Osteocyte (in vitro differentiated cells): ENCODE measurements around the gene SYNDIG1. TPM values are rescaled to one million over a fixed set of nuclear protein-coding genes. Genes with fewer than 3 reads are reported as not detected.

Experiments used
- DNase-seq: peaks from one replicate; pipeline ENCODE4 v3.0.0; 2021; ENCODE audit warnings: mixed read lengths; ENCODE audit not compliant: unreplicated experiment; ENCODE audit errors: extremely low spot score
- H3K27ac Mint-ChIP-seq: one replicate; pipeline ENCODE4 v1.8.0; 2021; ENCODE audit warnings: mild to moderate bottlenecking, mixed read lengths; ENCODE audit not compliant: unreplicated experiment
- H3K27me3 Mint-ChIP-seq: one replicate; pipeline ENCODE4 v1.8.0; 2021; ENCODE audit warnings: mixed read lengths; ENCODE audit not compliant: unreplicated experiment
- H3K36me3 Mint-ChIP-seq: one replicate; pipeline ENCODE4 v1.8.0; 2021; ENCODE audit warnings: mixed read lengths; ENCODE audit not compliant: unreplicated experiment
- H3K4me1 Mint-ChIP-seq: one replicate; pipeline ENCODE4 v1.8.0; 2021; ENCODE audit warnings: mixed read lengths; ENCODE audit not compliant: unreplicated experiment
- H3K4me3 Mint-ChIP-seq: one replicate; pipeline ENCODE4 v1.8.0; 2021; ENCODE audit warnings: mild to moderate bottlenecking, moderate library complexity, mixed read lengths; ENCODE audit not compliant: unreplicated experiment
- H3K9me3 Mint-ChIP-seq: one replicate; pipeline ENCODE4 v1.8.0; 2021; ENCODE audit warnings: mixed read lengths; ENCODE audit not compliant: unreplicated experiment
- CTCF ChIP-seq: fragments of 200-600 bp; sonication (generic); IDR thresholded peaks from 2 replicates; pipeline ENCODE4 v1.5.0; 2021; ENCODE audit warnings: antibody characterized with exemption, mild to moderate bottlenecking, moderate library complexity
- total RNA-seq: library from RNA; stranded (reverse); gene quantifications from 2 replicates; pipeline ENCODE4 v1.2.1, GENCODE V29; 2021

The SYNDIG1 gene
- total RNA-seq, 1 donor from 2014 or later, result 0.40 TPM

- Mint-ChIP-seq H3K4me3 (no peak overlapping the region), H3K27me3 (peaks cover 22% of the 10 kb centered on the region), H3K27ac (no peak overlapping the region), H3K9me3 (no peaks in the 10 kb centered on the region), H3K4me1 (no peaks in the 10 kb centered on the region), H3K36me3 (no peaks in the 10 kb centered on the region)
- DNase-seq, result peak; percentile 70
- no peak for TF ChIP-seq CTCF
These were observed 224.2 kb downstream of the SYNDIG1 start for GRCh38 chr20:24693466-24694156.

GRCh38 chr20:24694157-24694726, 224.8 kb downstream of the SYNDIG1 start:
- Mint-ChIP-seq H3K9me3 (no peaks in the 10 kb centered on the region), H3K4me1 (no peaks in the 10 kb centered on the region), H3K4me3 (no peak overlapping the region), H3K27me3 (peaks cover 22% of the 10 kb centered on the region), H3K27ac (no peak overlapping the region), H3K36me3 (no peaks in the 10 kb centered on the region)
- peak; percentile 69 for DNase-seq
- TF ChIP-seq CTCF, result no peak

- Mint-ChIP-seq H3K4me1 (no peaks in the 10 kb centered on the region), H3K36me3 (no peaks in the 10 kb centered on the region), H3K27me3 (peaks cover 16% of the 10 kb centered on the region), H3K9me3 (no peaks in the 10 kb centered on the region), H3K4me3 (no peak overlapping the region), H3K27ac (no peak overlapping the region)
- TF ChIP-seq CTCF, result no peak
- DNase-seq, result peak; percentile 70
These were observed 225.5 kb downstream of the SYNDIG1 start for GRCh38 chr20:24694727-24695528.

- H3K36me3 Mint-ChIP-seq, result no peaks in the 10 kb centered on the region
- no peaks in the 10 kb centered on the region for H3K9me3 Mint-ChIP-seq
- no peak overlapping the region for H3K27ac Mint-ChIP-seq
- no peak for TF ChIP-seq CTCF
- H3K4me3 Mint-ChIP-seq, result no peak overlapping the region
- DNase-seq, result peak; percentile 71
- peaks cover 8% of the 10 kb centered on the region for H3K27me3 Mint-ChIP-seq
- H3K4me1 Mint-ChIP-seq, result no peaks in the 10 kb centered on the region
These were observed 226.2 kb downstream of the SYNDIG1 start for GRCh38 chr20:24695529-24696225.
